Suprapubic skin (tissue), 4 donors: Measurements from ENCODE around the gene ERMN. TPM values are rescaled to one million over a fixed set of nuclear protein-coding genes. Genes with fewer than 3 reads are reported as not detected.
"Not testable (repeated sequence)": the region's sequence is repeated elsewhere in the genome, so short reads cannot be mapped to it uniquely, and the experiment has no call there.

ENCODE experiments used
- DNase-seq, 2 donors: peaks; one replicate each; pipeline ENCODE4 v3.0.0-alpha.2; 2019; ENCODE audit warnings: low spot score in 2 of 2
- H3K27ac ChIP-seq: fragments of 200-600 bp; sonication (generic); one replicate; pipeline ENCODE4 v1.5.1; 2019
- H3K27me3 ChIP-seq: fragments of 200-600 bp; sonication (generic); one replicate; pipeline ENCODE4 v1.5.1; 2019
- H3K36me3 ChIP-seq: fragments of 200-600 bp; sonication (generic); one replicate; pipeline ENCODE4 v1.5.1; 2019
- H3K4me1 ChIP-seq: fragments of 200-600 bp; sonication (generic); one replicate; pipeline ENCODE4 v1.5.1; 2019
- H3K4me3 ChIP-seq: fragments of 200-600 bp; sonication (generic); one replicate; pipeline ENCODE4 v1.5.1; 2019; ENCODE audit warnings: mild to moderate bottlenecking
- H3K9me3 ChIP-seq: fragments of 200-600 bp; sonication (generic); one replicate; pipeline ENCODE4 v1.5.1; 2019
- CTCF ChIP-seq, 2 donors: fragments of 200-600 bp in 1 of 2; fragments of 450-650 bp in 1 of 2; sonication (generic) in 1 of 2; IDR thresholded peaks; one replicate each; pipeline ENCODE4 v1.5.1; 2016 to 2019; ENCODE audit warnings: antibody characterized with exemption in 2 of 2, mild to moderate bottlenecking in 1 of 2, moderate library complexity in 1 of 2
- EP300 ChIP-seq: sonication (generic); formaldehyde crosslinking; IDR thresholded peaks from one replicate; pipeline ENCODE4 v1.6.1; 2017; ENCODE audit warnings: antibody characterized with exemption
- POLR2A ChIP-seq, 2 donors: fragments of 450-650 bp; IDR thresholded peaks; one replicate each; pipeline ENCODE4 v1.6.1; 2017; ENCODE audit warnings: antibody characterized with exemption in 2 of 2, mild to moderate bottlenecking in 2 of 2, moderate library complexity in 2 of 2
- POLR2AphosphoS5 ChIP-seq, 3 donors: sonication (generic); formaldehyde crosslinking; IDR thresholded peaks; one replicate each; pipeline ENCODE4 v1.6.1; 2017; ENCODE audit warnings: antibody characterized with exemption in 3 of 3
- WGBS: methylation state at CpG from one replicate; pipeline ENCODE4 v1.1.5; 2018; 5-methylcytosine and 5-hydroxymethylcytosine counted together
- total RNA-seq, 4 donors: library from RNA; depleted of rRNA; stranded (reverse); fragments of >200 nt; gene quantifications; one replicate each; pipeline ENCODE4 v1.1.0, GENCODE V29; 2016

Gene ERMN
- total RNA-seq, 4 donors from 2014 or later: 0.72 TPM; not detected in 3

- TF ChIP-seq POLR2AphosphoS5 (IDR thresholded peaks at IDR 0.05) (no peak), CTCF (IDR thresholded peaks at IDR 0.05) (no peak), EP300 (no peak), POLR2A (IDR thresholded peaks at IDR 0.05) (no peak)
- WGBS: 93% methylated on average over 5 of the region's 5 CpGs
Measured at GRCh38 chr2:157292853-157293252, 32.8 kb downstream of the ERMN start.

GRCh38 chr2:157291018-157291417, 34.6 kb downstream of the ERMN start:
- H3K4me3 ChIP-seq: no peak overlapping the region
- H3K27ac ChIP-seq: no peak overlapping the region
- no peaks in the 10 kb centered on the region for H3K9me3 ChIP-seq
- no peak for TF ChIP-seq EP300
- TF ChIP-seq CTCF (IDR thresholded peaks at IDR 0.05): no peak
- TF ChIP-seq POLR2AphosphoS5 (IDR thresholded peaks at IDR 0.05): no peak
- no peak for TF ChIP-seq POLR2A (IDR thresholded peaks at IDR 0.05)
- WGBS: 93% methylated on average over 1 of the region's 1 CpG
- H3K4me1 ChIP-seq: no peaks in the 10 kb centered on the region
- DNase-seq: no peak
- no peaks in the 10 kb centered on the region for H3K27me3 ChIP-seq
- H3K36me3 ChIP-seq: no peaks in the 10 kb centered on the region

More at GRCh38 chr2:157292853-157293252, 32.8 kb downstream of the ERMN start:
- Histone ChIP-seq H3K4me1 (no peaks in the 10 kb centered on the region), H3K36me3 (no peaks in the 10 kb centered on the region), H3K4me3 (no peak overlapping the region), H3K27ac (no peak overlapping the region), H3K27me3 (no peaks in the 10 kb centered on the region), H3K9me3 (no peaks in the 10 kb centered on the region)
- DNase-seq: no peak

- DNase-seq: no peak
- no peaks in the 10 kb centered on the region for H3K4me1 ChIP-seq
- no peaks in the 10 kb centered on the region for H3K36me3 ChIP-seq
- no peak overlapping the region for H3K4me3 ChIP-seq
- H3K27ac ChIP-seq: no peak overlapping the region
- TF ChIP-seq EP300: no peak
- TF ChIP-seq POLR2AphosphoS5 (IDR thresholded peaks at IDR 0.05): no peak
- 98% methylated on average over 2 of the region's 2 CpGs for WGBS
- no peaks in the 10 kb centered on the region for H3K27me3 ChIP-seq
- H3K9me3 ChIP-seq: no peaks in the 10 kb centered on the region
Measured at GRCh38 chr2:157290525-157290924, 35.1 kb downstream of the ERMN start.

- Histone ChIP-seq H3K4me1 (no peaks in the 10 kb centered on the region), H3K36me3 (no peaks in the 10 kb centered on the region), H3K27me3 (no peaks in the 10 kb centered on the region), H3K4me3 (no peak overlapping the region), H3K9me3 (no peaks in the 10 kb centered on the region), H3K27ac (no peak overlapping the region)
- 100% methylated on average over 1 of the region's 1 CpG for WGBS
- TF ChIP-seq CTCF (IDR thresholded peaks at IDR 0.05): no peak
- no peak for DNase-seq
Measured at GRCh38 chr2:157287160-157287559, 38.5 kb downstream of the ERMN start.

GRCh38 chr2:157283468-157283867, 42.2 kb downstream of the ERMN start:
- H3K27me3 ChIP-seq: no peaks in the 10 kb centered on the region
- H3K36me3 ChIP-seq: no peaks in the 10 kb centered on the region
- DNase-seq: no peak
- H3K27ac ChIP-seq: no peak overlapping the region
- no peaks in the 10 kb centered on the region for H3K4me1 ChIP-seq
- H3K9me3 ChIP-seq: peaks cover 4% of the 10 kb centered on the region
- TF ChIP-seq EP300: no peak
- no peak for TF ChIP-seq CTCF (IDR thresholded peaks at IDR 0.05)
- no peak for TF ChIP-seq POLR2A (IDR thresholded peaks at IDR 0.05)
- no peak for TF ChIP-seq POLR2AphosphoS5 (IDR thresholded peaks at IDR 0.05)
- 62% methylated on average over 2 of the region's 2 CpGs for WGBS
- H3K4me3 ChIP-seq: no peak overlapping the region

- H3K4me1 ChIP-seq: no peaks in the 10 kb centered on the region
Measured at GRCh38 chr2:157281316-157281715, 44.3 kb downstream of the ERMN start.

GRCh38 chr2:157279311-157279710, 46.3 kb downstream of the ERMN start:
- not testable (repeated sequence) for H3K4me1 ChIP-seq

More at GRCh38 chr2:157281316-157281715, 44.3 kb downstream of the ERMN start:
- no peak for DNase-seq
- H3K9me3 ChIP-seq: peaks cover 4% of the 10 kb centered on the region
- 94% methylated on average over 6 of the region's 6 CpGs for WGBS
- H3K27me3 ChIP-seq: no peaks in the 10 kb centered on the region
- no peak overlapping the region for H3K27ac ChIP-seq
- no peaks in the 10 kb centered on the region for H3K36me3 ChIP-seq
- no peak for TF ChIP-seq EP300
- no peak for TF ChIP-seq POLR2AphosphoS5 (IDR thresholded peaks at IDR 0.05)
- TF ChIP-seq POLR2A (IDR thresholded peaks at IDR 0.05): no peak
- no peak for TF ChIP-seq CTCF (IDR thresholded peaks at IDR 0.05)
- no peak overlapping the region for H3K4me3 ChIP-seq

More at GRCh38 chr2:157279311-157279710, 46.3 kb downstream of the ERMN start:
- WGBS: 87% methylated on average over 7 of the region's 7 CpGs
- not testable (repeated sequence) for H3K27ac ChIP-seq, H3K4me3 ChIP-seq, H3K27me3 ChIP-seq, DNase-seq, H3K9me3 ChIP-seq, H3K36me3 ChIP-seq
